Activated T-helper 17 cell treated with anti-CD3 and anti-CD28 coated beads, Interleukin-2, amount 50 U/mL, for 72 hours (primary cell): Measurements from ENCODE around the gene ERO1B. TPM values are rescaled to one million over a fixed set of nuclear protein-coding genes. Genes with fewer than 3 reads are reported as not detected.

Source experiments
- ATAC-seq: fragments of 150-1000 bp; cut with Tn5 transposase; replicated peaks from 2 replicates; pipeline ENCODE4 v1.10.0; 2021; ENCODE audit warnings: mild to moderate bottlenecking, moderate library complexity
- H3K27ac Mint-ChIP-seq: one replicate; pipeline ENCODE4 v1.8.0; 2022; ENCODE audit warnings: mixed read lengths
- H3K27me3 Mint-ChIP-seq: one replicate; pipeline ENCODE4 v1.8.0; 2022; ENCODE audit warnings: mixed read lengths
- H3K36me3 Mint-ChIP-seq: one replicate; pipeline ENCODE4 v1.8.0; 2022; ENCODE audit warnings: low read depth, mild to moderate bottlenecking, mixed read lengths
- H3K4me1 Mint-ChIP-seq: one replicate; pipeline ENCODE4 v1.8.0; 2022; ENCODE audit warnings: mixed read lengths
- H3K4me3 Mint-ChIP-seq: one replicate; pipeline ENCODE4 v1.8.0; 2022; ENCODE audit warnings: mild to moderate bottlenecking, mixed read lengths
- H3K9me3 Mint-ChIP-seq: one replicate; pipeline ENCODE4 v1.8.0; 2022; ENCODE audit warnings: mixed read lengths
- total RNA-seq, 2 donors: library from RNA; stranded (reverse); gene quantifications; one replicate each; pipeline ENCODE4 v1.2.3, GENCODE V29; 2022

ERO1B gene
- total RNA-seq, 2 donors from 2014 or later, result 4.0 to 4.2 TPM

DNA sequence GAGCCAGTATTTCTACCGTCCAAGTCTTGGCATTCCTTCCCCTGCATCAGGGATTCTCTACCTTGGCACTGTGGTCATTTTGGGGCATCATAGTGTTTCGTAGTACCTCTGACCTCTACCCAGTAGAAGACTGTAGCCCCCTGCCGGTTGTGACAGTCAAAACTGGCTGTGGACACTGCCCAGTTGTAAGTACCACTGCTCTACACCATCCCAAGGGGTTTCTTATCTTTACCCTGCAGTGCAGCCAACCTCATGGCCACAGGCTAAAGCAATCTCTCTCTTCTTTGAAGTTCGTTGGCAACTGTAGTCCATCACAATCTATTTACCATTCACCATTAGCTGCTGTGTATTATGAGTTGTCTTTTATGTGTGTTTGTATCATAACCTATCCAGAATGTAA is 29.3 kb upstream of the ERO1B start:
- no peak for ATAC-seq
- Mint-ChIP-seq H3K27ac (no peak overlapping the region), H3K4me1 (no peaks in the 10 kb centered on the region), H3K4me3 (no peak overlapping the region), H3K36me3 (no peaks in the 10 kb centered on the region), H3K9me3 (no peaks in the 10 kb centered on the region), H3K27me3 (no peaks in the 10 kb centered on the region)

DNA sequence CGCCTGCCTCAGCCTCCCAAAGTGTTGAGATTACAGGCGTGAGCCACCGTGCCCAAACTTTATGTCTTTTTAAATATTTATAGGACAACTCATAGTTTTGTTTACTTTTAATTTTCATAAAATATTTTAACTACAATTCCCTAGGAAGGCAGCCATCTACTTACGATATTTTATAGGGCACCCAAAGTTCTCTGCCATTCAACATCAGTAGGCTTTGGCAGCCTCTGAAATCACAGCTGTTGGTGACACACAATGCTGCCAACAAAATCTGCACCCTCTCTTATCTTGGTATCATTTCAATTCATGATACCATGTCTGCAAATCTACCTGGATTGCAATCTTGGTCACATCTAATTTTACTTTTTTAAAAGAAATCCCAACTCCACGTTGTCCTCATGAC is 27.1 kb upstream of the ERO1B start:
- Mint-ChIP-seq H3K4me1 (no peaks in the 10 kb centered on the region), H3K9me3 (no peaks in the 10 kb centered on the region), H3K4me3 (no peak overlapping the region), H3K36me3 (no peaks in the 10 kb centered on the region), H3K27ac (no peak overlapping the region), H3K27me3 (no peaks in the 10 kb centered on the region)
- no peak for ATAC-seq

DNA sequence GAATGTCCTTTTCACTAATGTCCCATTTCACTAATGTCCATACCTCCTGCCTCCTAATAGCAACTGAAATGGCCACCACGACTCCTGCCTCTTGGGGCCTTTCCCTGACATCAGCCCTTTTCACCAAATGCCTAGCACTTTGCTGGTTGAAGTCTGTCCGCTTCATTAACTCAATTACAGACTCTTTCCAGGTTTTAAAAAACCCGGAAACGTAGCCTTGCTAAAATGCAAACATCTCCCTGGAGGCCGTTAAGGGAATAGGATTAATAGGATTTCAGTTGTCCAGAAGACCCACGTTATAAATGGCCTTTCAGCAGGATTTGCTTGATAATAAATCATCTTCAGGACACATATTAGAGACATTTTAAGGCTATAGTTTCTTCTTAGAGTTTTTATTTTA is 25.7 kb upstream of the ERO1B start:
- H3K36me3 Mint-ChIP-seq, result no peaks in the 10 kb centered on the region
- no peak overlapping the region for H3K4me3 Mint-ChIP-seq
- no peaks in the 10 kb centered on the region for H3K4me1 Mint-ChIP-seq
- no peak for ATAC-seq
- no peaks in the 10 kb centered on the region for H3K9me3 Mint-ChIP-seq
- no peaks in the 10 kb centered on the region for H3K27me3 Mint-ChIP-seq
- no peak overlapping the region for H3K27ac Mint-ChIP-seq

DNA sequence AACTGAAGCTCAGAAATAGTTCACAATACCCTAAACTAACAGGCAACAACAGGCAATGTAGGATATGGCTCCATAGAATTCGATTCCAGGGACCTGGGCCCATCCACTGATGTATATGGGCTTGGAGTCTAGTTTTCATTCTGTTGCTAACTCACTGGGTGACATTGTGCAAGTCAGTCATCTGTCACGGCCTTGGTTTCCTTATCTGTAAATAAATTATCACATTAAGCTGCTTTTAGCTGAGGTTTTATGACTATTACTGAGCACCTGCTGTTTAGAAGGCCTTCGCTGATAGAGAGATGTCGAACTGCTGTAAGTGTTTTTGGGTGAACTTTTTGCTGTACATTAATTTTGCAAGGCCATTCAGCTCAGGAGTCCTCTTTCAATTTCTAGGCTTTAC is 22.9 kb upstream of the ERO1B start:
- no peaks in the 10 kb centered on the region for H3K27me3 Mint-ChIP-seq
- H3K27ac Mint-ChIP-seq, result no peak overlapping the region
- no peak for ATAC-seq
- no peaks in the 10 kb centered on the region for H3K36me3 Mint-ChIP-seq
- no peak overlapping the region for H3K4me3 Mint-ChIP-seq
- no peaks in the 10 kb centered on the region for H3K4me1 Mint-ChIP-seq
- H3K9me3 Mint-ChIP-seq, result no peaks in the 10 kb centered on the region

DNA sequence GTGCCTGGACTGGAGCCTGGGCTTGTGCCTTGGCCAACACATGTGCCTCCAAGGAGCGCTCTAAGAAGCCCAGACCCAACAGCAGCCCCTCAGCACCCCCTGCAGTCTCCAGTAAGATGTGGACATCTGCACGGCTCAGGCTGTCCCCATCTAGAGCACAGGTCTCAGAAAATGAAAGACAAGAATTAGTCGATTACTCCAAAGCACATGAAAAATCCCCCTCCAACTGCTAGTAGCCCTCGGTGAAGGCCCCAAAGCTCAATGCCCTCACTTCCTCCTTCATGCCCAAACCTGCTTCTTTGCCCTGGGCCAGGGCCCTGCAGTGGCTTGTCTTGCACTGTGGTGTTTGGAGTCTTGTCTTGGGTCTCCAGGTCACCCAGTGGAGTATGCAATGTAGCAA is 21.9 kb upstream of the ERO1B start:
- H3K27ac Mint-ChIP-seq, result no peak overlapping the region
- no peaks in the 10 kb centered on the region for H3K27me3 Mint-ChIP-seq
- H3K9me3 Mint-ChIP-seq, result no peaks in the 10 kb centered on the region
- H3K36me3 Mint-ChIP-seq, result no peaks in the 10 kb centered on the region
- ATAC-seq, result no peak
- no peaks in the 10 kb centered on the region for H3K4me1 Mint-ChIP-seq
- H3K4me3 Mint-ChIP-seq, result no peak overlapping the region

DNA sequence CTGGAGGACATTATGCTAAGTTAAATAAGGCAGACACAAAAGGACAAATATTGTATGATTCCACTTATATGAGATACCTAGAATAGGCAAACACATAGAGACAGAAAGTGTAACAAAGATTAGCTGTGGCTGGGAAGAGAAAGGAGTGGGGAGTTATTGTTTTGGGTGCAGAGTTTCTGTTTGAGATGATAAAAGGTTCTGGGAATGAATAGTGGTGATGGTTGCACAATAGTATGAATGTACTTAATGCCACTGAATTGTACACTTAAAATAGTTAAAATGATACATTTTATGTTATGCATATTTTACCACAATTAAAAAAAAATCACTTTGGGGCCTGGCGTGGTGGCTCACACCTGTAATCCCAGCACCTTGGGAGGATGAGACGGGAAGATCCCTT is 21.2 kb upstream of the ERO1B start:
- no peaks in the 10 kb centered on the region for H3K9me3 Mint-ChIP-seq
- no peak overlapping the region for H3K4me3 Mint-ChIP-seq
- no peaks in the 10 kb centered on the region for H3K4me1 Mint-ChIP-seq
- peak overlapping the region; percentile 60 for H3K27ac Mint-ChIP-seq
- H3K27me3 Mint-ChIP-seq, result no peaks in the 10 kb centered on the region
- peak; percentile 37 for ATAC-seq
- no peaks in the 10 kb centered on the region for H3K36me3 Mint-ChIP-seq

DNA sequence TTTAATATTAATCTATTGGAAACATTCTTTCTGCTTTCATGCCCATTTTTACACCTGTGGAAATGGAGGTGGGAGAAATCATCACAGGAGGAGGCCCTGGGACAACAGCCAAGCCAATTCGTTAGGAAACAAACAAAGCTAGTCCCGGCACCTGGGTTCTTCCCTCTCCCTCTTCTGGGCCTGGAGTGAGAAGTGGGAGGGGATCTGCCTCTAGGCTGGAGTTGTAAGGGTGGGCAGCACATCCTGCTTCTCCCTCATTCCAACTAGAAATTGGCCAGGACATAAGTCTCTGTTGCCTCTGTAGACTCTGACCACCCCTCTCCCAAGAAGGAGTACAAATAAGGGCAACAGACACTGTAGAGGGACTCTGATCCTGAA is 20.2 kb upstream of the ERO1B start:
- Mint-ChIP-seq H3K4me1 (no peaks in the 10 kb centered on the region), H3K9me3 (no peaks in the 10 kb centered on the region), H3K27ac (no peak overlapping the region), H3K27me3 (peaks cover 3% of the 10 kb centered on the region), H3K4me3 (no peak overlapping the region), H3K36me3 (no peaks in the 10 kb centered on the region)
- ATAC-seq, result no peak

DNA sequence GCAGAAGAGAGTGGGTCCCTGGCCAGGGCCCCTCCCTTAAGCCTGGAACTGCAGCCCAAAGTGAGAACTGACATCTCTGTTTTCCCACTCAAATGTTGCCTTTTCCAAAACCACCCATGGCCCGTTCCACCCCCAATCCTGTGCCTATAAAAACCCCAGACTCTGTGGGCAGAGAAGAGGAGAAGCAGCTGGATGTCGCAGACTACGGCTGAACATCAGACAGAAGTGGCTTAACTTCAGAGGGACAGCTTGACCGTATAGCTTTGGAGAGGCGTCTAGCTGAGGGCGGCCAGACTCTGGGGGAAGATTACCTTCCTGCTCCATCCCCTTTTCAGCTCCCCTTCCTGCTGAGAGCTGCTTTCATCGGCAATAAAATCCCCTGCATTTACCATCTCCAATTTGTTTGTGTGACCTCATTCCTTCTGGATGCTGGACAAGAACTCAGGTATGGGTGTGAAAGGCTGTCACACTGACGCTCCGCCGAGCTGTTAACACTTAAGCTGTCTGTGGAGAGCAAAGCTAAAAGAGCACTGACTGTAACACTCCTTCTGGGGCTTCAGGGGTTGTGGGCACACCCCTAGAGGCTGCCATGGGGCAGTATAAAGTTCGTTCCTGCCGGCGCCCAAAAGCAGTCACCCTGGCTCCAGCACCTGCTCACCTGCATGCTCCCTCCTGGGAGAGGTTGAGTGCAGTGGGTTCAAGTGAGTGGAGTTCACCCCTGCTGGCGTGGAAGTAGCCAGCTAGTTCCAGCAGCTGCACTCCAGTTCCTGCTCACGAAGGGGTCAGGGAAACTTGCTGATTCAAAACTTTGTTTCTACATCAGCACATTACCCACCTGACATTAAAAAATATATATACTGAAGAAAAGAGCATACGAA is 19.6 kb upstream of the ERO1B start:
- H3K27me3 Mint-ChIP-seq, result peaks cover 3% of the 10 kb centered on the region
- no peaks in the 10 kb centered on the region for H3K36me3 Mint-ChIP-seq
- no peaks in the 10 kb centered on the region for H3K9me3 Mint-ChIP-seq
- H3K27ac Mint-ChIP-seq, result no peak overlapping the region
- no peak for ATAC-seq
- no peak overlapping the region for H3K4me3 Mint-ChIP-seq
- no peaks in the 10 kb centered on the region for H3K4me1 Mint-ChIP-seq

DNA sequence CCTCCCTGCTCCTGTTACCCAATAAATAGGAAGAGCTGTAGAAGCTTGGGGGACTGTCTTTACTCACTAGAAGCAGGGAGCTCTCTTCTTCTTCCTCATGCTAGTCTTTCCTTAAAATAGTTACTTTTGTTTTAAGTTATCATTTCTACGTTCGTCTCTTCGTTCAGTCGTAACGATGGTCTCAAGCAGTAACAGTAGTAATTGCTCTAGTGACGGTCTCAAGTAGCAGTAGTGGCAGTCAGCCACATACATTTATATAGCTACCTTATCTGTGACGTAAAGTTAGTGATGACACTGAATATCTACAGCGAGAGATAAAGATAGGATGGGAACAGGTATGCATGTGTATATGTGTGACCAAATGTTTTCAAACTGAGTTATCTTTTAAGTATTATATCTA is 15.4 kb upstream of the ERO1B start:
- H3K27me3 Mint-ChIP-seq, result peaks cover 3% of the 10 kb centered on the region
- no peaks in the 10 kb centered on the region for H3K4me1 Mint-ChIP-seq
- no peak for ATAC-seq
- H3K36me3 Mint-ChIP-seq, result no peaks in the 10 kb centered on the region
- no peak overlapping the region for H3K4me3 Mint-ChIP-seq
- H3K9me3 Mint-ChIP-seq, result no peaks in the 10 kb centered on the region
- H3K27ac Mint-ChIP-seq, result no peak overlapping the region

DNA sequence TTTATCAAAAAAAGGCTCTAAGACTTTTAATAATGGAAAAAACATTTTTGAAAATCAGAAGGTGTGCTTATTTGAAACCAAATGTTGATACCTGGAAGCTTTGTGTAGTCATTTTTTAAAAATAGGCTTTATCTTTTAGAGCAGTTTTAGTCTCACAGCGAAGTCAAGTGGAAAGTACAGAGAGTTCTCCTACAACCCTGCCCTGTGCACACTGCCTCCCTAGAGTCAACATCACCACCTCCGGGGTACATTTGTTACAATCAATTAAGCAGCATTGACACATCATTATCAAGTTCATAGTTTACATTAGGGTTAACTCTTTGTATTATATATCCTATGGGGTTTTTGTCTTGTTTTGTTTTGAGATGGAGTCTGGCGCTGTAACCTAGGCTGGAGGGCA is 10.7 kb upstream of the ERO1B start:
- ATAC-seq, result no peak
- Mint-ChIP-seq H3K27me3 (peaks cover 3% of the 10 kb centered on the region), H3K4me1 (no peaks in the 10 kb centered on the region), H3K9me3 (no peaks in the 10 kb centered on the region), H3K4me3 (no peak overlapping the region), H3K27ac (no peak overlapping the region), H3K36me3 (no peaks in the 10 kb centered on the region)

DNA sequence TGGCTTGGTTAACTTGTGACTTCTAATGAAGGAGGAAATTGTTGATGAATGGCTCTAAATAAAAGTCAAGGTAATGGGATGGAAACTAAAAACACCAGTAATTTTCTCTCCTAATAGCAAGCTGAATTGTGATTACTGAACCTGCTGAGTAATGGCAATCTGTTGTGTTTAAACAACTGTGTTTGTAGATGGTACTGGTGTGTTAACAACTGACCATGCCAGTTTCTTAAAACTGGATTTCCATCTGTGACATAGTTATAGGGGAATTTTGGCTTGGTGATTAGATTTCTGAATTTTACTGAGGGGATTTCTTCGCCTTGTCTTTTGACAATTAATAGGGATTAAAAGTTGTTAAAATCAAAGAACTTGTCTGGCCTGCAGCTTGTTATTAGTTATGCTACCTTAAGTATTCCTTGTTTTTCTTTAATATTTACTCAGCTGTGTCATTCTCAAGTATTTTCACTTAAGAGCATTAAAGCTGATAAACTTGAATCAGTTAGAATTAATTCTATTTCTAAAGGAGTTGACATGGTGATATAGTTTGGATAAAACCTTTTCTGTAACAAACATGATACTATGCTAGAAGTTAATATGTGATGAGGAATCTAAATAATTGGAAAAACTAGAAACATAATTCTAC is 7.9 kb upstream of the ERO1B start:
- H3K27me3 Mint-ChIP-seq, result no peaks in the 10 kb centered on the region
- H3K9me3 Mint-ChIP-seq, result no peaks in the 10 kb centered on the region
- H3K27ac Mint-ChIP-seq, result no peak overlapping the region
- no peak for ATAC-seq
- peaks cover 1% of the 10 kb centered on the region for H3K4me1 Mint-ChIP-seq
- H3K36me3 Mint-ChIP-seq, result no peaks in the 10 kb centered on the region
- H3K4me3 Mint-ChIP-seq, result no peak overlapping the region

DNA sequence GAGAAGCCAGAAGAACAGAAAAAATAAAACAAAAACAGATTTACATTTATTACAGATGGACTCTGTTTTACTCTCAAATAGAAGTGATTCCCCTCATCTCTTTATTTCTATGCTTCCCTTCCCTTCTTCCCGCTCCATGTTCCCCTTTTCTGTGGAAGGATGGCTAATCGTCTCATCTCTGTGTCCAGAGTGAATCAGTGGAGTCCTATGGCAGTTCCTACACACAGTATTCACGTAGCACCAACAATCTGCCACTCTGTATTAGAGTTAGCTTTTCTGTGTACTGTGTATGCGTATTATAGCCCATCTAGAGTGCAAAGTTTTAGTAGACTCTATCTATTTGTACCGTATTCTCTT is 6.8 kb upstream of the ERO1B start:
- ATAC-seq, result no peak
- Mint-ChIP-seq H3K4me3 (no peak overlapping the region), H3K36me3 (no peaks in the 10 kb centered on the region), H3K27me3 (no peaks in the 10 kb centered on the region), H3K4me1 (peaks cover 9% of the 10 kb centered on the region), H3K27ac (no peak overlapping the region), H3K9me3 (no peaks in the 10 kb centered on the region)

DNA sequence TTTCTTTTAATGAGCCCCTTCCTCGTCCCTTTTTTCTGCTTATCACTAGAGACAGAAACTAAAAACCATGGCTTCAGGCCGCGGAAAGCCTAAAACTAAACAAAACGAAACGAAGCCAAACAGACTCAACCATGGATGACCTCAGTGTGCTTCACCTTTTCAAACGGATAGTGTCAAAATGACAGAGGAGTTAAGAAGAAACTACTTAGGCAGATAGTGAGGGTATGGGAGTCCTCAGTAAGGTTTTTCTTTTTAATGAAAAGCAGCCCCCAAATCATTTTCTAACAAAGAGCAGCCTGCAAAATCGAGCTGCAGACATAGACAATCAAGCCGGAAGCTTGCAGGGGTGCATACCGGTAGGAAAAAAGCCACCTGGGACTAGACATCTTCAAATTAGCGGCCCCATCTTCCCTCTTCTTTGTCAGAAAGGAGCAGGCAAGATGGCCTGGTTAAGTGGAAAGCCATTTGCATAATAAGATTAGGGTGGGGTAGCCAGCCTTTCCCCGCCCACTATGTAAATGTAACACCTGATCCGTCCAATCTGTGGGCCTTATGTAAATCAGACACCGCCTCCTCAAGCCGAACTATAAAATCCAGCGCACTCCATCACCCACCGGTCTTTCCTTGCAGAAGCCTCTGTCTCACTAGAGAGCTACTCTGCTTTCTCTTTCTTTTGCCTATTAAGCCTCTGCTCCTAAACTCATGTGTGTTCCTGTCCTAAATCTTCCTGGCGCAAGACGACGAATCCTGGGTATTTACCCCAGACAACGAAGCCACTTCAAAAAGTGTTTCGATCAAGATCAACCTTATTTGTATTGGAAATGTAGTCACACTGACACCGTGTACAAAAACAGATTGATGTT is 6.2 kb upstream of the ERO1B start:
- Mint-ChIP-seq H3K36me3 (no peaks in the 10 kb centered on the region), H3K4me1 (peaks cover 16% of the 10 kb centered on the region), H3K9me3 (no peaks in the 10 kb centered on the region), H3K27ac (no peak overlapping the region), H3K27me3 (no peaks in the 10 kb centered on the region), H3K4me3 (no peak overlapping the region)
- ATAC-seq, result no peak

DNA sequence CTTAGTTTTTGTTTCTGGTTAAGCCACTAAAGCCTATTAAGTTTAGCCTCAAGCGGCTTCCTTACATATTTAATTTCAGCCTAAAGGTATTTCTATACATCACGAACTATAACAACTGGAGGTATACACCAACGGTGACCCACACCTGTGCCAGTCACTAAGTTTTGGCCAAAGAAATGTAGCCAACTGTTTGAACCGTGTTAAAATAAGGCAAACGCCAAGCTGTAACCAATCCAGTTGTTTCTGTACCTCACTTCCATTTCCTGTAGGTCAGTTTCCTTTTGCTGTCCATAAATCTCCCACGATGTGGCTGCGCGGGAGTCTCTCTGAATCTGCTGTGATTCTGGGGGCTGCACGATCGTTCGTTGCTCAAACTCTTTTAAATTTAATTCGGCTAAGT is 5.6 kb upstream of the ERO1B start:
- no peaks in the 10 kb centered on the region for H3K9me3 Mint-ChIP-seq
- peaks cover 22% of the 10 kb centered on the region for H3K4me1 Mint-ChIP-seq
- no peaks in the 10 kb centered on the region for H3K36me3 Mint-ChIP-seq
- ATAC-seq, result no peak
- no peak overlapping the region for H3K27ac Mint-ChIP-seq
- no peak overlapping the region for H3K4me3 Mint-ChIP-seq
- no peaks in the 10 kb centered on the region for H3K27me3 Mint-ChIP-seq

DNA sequence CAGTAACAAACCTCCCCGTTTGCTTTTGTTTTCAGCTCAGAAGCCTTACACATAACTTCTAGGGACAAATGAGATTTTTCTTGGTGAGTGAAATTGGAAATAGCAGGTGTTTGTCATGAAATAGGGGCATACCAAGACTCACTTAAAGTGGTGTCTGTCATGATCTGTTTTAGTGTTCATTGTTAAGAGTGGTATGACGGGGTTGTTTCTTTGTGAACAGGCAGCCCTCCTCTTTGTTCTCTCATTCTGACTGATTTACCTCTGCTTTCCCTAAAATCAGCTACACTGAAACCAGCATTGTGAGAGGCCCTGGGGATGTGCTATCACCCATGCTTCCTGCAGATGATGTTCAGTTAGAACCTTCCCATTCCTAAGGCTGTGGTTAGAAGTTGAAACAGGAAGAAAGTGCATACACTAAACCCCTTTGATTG is 2.5 kb upstream of the ERO1B start:
- Mint-ChIP-seq H3K27me3 (no peaks in the 10 kb centered on the region), H3K4me1 (peaks cover 29% of the 10 kb centered on the region), H3K27ac (peak overlapping the region; percentile 77), H3K36me3 (no peaks in the 10 kb centered on the region), H3K9me3 (no peaks in the 10 kb centered on the region), H3K4me3 (peak overlapping the region; percentile 81)
- peak; percentile 65 for ATAC-seq
